RWPE1 (cell line): ENCODE results near the gene KCNJ10.
A peak's percentile ranks its signal among the peaks of the same experiment; 100 is the strongest.
"Not testable (repeated sequence)": the region's sequence is repeated elsewhere in the genome, so short reads cannot be mapped to it uniquely, and the experiment has no call there.

Experiments
- CTCF ChIA-PET: fragments of 350-600 bp; sonication (Branson Sonifier 250); formaldehyde crosslinking; extraction: SDS; loops from one replicate; lab custom pipeline; 2021; lab: Yijun Ruan, JAX
- POLR2A ChIA-PET: fragments of 400-600 bp; formaldehyde crosslinking; extraction: SDS; loops from one replicate; lab custom pipeline; 2020; ENCODE audit warnings: antibody characterized with exemption; ENCODE audit not compliant: low non-redundant PET; lab: Yijun Ruan, JAX
- DNase-seq: peaks from one replicate; pipeline ENCODE4 v3.0.0; 2012; ENCODE audit warnings: low spot score
- H3K27ac ChIP-seq: fragments of 450-650 bp; 2 replicates; pipeline ENCODE4 v1.5.1; 2017
- TF ChIP-seq, protein P1 (sequence below): fragments of 450-650 bp; conservative IDR thresholded peaks from 2 replicates; pipeline ENCODE4 v1.5.1; 2017; ENCODE audit warnings: low read depth, mild to moderate bottlenecking

The KCNJ10 gene

DNA sequence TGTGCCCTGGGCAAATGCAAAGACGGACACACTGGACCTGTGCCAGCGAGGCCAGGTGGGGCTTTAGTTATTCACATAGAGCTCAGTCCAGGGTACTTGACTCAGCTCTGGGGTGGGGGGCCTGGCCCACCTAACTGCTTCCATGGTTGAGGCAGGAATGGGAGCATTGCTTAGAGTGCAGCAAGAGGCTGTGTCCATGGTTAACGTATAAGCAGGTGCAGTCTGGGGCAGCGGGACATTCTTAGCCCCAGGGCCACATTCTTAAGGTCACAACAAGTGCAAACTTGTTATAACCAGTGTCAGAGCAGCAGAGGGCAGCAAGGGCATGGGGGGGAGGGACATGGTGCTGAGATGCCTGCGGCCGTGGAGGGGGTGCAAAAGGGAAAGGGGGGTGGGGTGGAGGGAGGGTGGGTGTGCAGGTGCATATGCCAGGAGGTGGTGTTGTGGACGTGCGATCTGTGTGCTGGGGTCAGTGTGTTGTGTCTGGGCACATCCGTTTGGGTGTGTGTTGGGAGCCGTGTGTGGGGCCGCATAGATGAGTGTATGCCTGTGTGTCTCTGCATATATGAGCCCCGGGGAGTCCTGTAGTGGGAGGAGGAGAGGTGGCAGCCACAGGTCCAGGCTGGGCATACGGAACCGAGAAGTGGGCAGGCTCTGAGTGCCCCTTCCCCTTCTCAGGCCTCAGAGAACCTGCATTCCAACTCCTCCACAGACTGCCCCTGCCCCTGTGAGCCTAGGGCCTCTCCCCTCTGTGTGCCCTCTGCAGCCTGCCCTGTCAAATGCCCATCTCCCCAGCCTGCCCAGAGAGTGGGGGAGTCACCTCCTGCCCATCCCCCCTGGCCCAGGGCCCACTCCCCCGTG is 8.4 kb downstream of the KCNJ10 start:
- DNase-seq: peak; percentile 79
- TF ChIP-seq, protein P1, sequence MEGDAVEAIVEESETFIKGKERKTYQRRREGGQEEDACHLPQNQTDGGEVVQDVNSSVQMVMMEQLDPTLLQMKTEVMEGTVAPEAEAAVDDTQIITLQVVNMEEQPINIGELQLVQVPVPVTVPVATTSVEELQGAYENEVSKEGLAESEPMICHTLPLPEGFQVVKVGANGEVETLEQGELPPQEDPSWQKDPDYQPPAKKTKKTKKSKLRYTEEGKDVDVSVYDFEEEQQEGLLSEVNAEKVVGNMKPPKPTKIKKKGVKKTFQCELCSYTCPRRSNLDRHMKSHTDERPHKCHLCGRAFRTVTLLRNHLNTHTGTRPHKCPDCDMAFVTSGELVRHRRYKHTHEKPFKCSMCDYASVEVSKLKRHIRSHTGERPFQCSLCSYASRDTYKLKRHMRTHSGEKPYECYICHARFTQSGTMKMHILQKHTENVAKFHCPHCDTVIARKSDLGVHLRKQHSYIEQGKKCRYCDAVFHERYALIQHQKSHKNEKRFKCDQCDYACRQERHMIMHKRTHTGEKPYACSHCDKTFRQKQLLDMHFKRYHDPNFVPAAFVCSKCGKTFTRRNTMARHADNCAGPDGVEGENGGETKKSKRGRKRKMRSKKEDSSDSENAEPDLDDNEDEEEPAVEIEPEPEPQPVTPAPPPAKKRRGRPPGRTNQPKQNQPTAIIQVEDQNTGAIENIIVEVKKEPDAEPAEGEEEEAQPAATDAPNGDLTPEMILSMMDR: no peak
- H3K27ac ChIP-seq: no peak overlapping the region
- CTCF ChIA-PET: interaction anchor here (0.9 kb wide), 1 partner anchor 15 kb away, joined by 5 read pairs; no protein-coding TSS in a partner anchor
- POLR2A ChIA-PET: no interaction called here

DNA sequence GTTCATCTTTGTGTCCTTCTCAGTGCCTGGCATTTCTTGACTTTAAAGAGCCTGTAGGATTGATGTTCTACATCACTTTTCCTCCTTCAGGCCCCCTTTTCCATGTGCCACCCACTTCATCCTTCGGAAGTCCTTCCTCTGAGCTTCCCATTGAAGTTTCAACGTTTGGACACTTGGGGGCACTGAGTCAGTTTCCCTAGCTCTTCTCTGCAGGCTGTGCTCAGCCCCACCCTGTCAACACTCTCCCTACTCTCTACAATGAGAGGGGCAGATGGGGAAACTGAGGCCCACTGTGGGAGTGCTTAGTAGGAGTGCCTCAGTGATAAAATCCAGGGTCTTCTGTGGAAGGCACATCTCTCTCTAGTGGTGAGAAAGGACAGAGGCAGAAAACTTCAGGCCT is 11.9 kb downstream of the KCNJ10 start:
- CTCF ChIA-PET: interaction anchor here (0.6 to 2.8 kb wide), 5 partner anchors 9 to 140 kb away, joined by 3 to 10 read pairs (median 3); no protein-coding TSS in a partner anchor
- TF ChIP-seq, protein P1: no peak
- H3K27ac ChIP-seq: no peak overlapping the region
- POLR2A ChIA-PET: no interaction called here
- DNase-seq: no peak

DNA sequence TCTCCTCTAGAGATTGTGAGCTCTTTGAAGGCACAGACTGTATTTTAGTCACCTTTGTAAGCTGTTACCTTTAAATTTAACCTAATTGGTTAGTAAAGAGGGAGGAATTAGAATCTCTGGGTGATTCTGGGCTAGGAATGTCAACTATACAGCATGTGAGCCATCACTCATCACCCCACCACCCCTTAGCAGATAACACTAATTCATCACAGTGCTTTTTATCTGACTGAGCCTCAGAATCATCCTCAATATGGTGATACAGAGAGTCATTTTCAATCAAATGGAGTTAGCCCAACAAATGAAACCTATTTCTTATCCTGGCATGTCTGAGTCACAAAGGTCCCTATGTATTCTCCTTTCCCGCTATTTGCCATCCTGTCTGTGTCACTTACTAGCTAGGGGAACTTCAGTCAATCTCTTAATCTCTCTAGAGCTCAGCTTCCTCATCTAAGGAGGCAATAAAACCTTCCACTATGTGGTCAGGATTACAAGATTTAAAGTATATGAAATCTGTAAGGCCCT is 13.3 kb downstream of the KCNJ10 start:
- TF ChIP-seq, protein P1: no peak
- DNase-seq: no peak
- H3K27ac ChIP-seq: no peak overlapping the region
- POLR2A ChIA-PET: no interaction called here
- CTCF ChIA-PET: interaction anchor here (0.7 kb wide), 2 partner anchors 11 to 15 kb away, joined by 3 to 4 read pairs; no protein-coding TSS in a partner anchor

DNA sequence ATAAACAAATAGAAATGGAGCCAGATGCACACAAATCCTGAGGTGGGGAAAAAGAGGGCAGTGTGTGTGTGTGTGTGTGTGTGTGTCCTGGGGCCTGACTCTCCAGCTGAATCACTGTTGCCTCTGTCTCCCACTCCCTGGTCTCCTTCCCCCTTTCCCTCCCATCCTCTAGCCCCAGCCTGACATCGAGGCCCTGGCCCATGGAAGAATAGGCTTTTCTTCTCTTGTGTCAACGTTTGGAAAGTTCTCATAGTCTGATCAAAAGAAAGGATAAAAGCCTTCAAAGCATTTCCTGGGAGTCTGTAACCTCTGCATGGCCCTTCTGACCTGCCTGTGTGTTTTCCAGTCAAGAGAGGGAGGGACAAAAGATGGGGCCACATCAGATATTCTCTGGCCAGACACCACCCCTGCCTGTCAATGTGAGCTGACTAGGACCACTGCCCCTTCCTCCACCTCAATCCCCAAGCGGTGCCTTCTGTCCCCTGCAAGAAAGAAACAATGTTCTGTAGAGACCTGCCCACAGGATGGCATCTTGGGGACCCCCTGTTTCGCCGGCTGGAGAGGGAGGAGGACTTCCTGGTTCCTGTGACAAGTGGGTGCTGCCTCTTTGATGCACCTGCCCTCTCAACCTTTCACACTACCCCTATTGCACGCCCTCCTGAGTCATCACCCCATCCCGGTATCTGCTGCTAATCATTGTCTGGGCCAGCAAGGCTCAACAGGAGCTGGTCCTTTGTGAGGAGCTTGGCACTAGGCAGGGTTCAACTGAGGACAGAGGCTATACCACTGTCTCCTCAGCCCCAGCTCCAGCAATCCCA is 16.2 kb downstream of the KCNJ10 start:
- TF ChIP-seq, protein P1: no peak
- H3K27ac ChIP-seq: no peak overlapping the region
- no peak for DNase-seq
- ChIA-PET POLR2A (no interaction called here), CTCF (interaction anchor here (0.5 kb wide), 1 partner anchor 165 kb away, joined by 4 read pairs; no protein-coding TSS in a partner anchor)

DNA sequence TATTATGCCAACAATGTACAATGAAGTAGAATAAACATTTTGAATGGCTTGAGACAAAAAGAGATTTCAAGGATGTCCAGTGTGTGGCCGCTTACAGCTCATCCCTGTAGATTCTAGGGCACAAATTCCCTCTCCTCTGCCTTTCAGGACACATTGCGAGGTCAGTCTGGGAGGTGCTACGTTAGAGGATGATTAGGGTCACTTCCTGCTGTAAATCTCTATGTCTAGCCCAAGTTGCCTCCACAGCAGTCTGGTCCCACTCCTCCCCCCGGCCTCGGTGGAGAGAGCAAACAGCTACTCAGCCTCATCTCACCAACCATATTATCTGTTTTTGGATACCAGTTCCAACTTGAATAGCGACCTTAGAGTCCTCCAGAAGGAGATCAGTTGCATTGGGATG is 17.0 kb downstream of the KCNJ10 start:
- DNase-seq: no peak
- POLR2A ChIA-PET: no interaction called here
- no peak overlapping the region for H3K27ac ChIP-seq
- CTCF ChIA-PET: no interaction called here
- TF ChIP-seq, protein P1: no peak

DNA sequence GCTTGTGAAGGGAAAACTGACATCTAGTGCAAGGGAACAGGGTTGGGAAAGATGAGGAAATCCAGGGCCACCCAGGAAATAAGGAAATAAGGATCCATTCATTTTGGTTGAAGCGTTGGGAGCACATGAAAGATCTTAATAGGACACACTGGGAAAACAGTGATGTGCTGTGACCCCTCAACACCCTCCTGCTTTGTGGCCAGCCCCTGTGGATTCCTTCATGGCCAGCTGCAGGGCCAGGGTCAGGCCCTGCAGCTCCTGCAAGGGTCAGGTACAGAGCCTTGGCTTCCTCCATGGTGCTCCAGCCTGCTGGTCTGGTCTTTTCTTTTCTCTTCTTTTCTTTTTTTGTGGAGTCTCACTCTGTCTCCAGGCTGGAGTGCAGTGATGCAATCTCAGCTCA is 19.3 kb downstream of the KCNJ10 start:
- no peak for DNase-seq
- H3K27ac ChIP-seq: no peak overlapping the region
- CTCF ChIA-PET: no interaction called here
- TF ChIP-seq, protein P1: no peak
- POLR2A ChIA-PET: no interaction called here

DNA sequence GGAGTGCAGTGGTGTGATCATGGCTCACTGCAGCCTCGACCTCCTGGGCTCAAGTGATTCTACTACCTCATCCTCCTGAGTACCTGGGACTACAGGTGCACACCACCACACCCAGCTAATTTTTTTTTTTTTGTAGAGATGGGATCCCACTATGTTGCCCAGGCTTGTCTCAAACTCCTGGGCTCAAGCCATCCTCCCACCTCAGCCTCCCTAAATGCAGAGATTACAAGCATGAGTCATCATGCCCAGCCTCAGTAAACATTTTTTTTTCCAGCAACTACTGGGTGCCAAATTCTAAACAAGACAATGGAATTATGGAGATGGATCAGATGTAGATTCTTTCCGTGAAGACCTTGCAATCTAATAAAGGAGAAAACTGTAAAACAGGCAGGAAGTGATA is 19.8 kb downstream of the KCNJ10 start:
- POLR2A ChIA-PET, H3K27ac ChIP-seq, CTCF ChIA-PET, DNase-seq: not testable (repeated sequence)
